ENCODE measurements around the gene ADRA2B.

The ADRA2B gene

GRCh38 chr2:96123936-96124335 is 7.6 kb upstream of the ADRA2B start:
- no peak overlapping the region for H3K9ac ChIP-seq
- H4K20me1 ChIP-seq: no peaks in the 10 kb centered on the region
- H3K4me1 ChIP-seq: peaks cover 18 to 31% (median 19%) of the 10 kb centered on the region in 10 experiments
- no peak overlapping the region for H3K4me3 ChIP-seq
- no peaks in the 10 kb centered on the region for H3K36me3 ChIP-seq
- no peak overlapping the region for H3K4me2 ChIP-seq
- TF ChIP-seq Cebpa-rat (IDR thresholded peaks at IDR 0.05): no peak
- no peak overlapping the region for H3K27ac ChIP-seq
- no peaks in the 10 kb centered on the region for H3K9me3 ChIP-seq (replicated peaks in 1 of 11)
- no peaks in the 10 kb centered on the region for H3K27me3 ChIP-seq

- no peak for TF ChIP-seq Cebpa-rat (IDR thresholded peaks at IDR 0.05)
- Histone ChIP-seq H3K9me3 (replicated peaks in 1 of 11) (no peaks in the 10 kb centered on the region), H3K4me1 (peaks cover 18 to 33% (median 20%) of the 10 kb centered on the region in 10 experiments), H3K9ac (no peak overlapping the region), H3K4me2 (no peak overlapping the region), H3K27me3 (no peaks in the 10 kb centered on the region), H3K36me3 (no peaks in the 10 kb centered on the region), H3K4me3 (no peak overlapping the region), H4K20me1 (no peaks in the 10 kb centered on the region), H3K27ac (no peak overlapping the region)
Observed at GRCh38 chr2:96123290-96123689, 6.9 kb upstream of the ADRA2B start.

DNA sequence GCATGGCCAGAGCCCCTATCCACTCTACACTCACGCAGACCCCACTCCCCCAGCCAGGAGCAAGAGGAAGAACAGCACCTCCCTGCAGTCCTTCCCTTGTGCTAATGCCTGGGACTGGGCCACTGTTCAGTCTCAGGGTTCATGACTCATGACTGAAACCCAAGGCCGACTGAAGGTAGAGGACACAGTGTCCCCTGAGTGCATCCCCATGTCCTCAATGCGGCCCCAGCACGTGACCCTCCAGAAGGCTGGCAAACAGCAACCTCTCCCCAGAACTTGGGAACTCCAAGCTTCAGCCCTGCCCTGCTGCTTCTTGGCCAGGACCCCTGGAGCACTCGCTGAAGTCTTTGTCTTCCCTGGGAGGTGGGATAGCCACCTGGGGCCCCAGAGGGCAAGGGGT is 6.0 kb upstream of the ADRA2B start:
- no peak overlapping the region for H3K4me2 ChIP-seq
- TF ChIP-seq Cebpa-rat (IDR thresholded peaks at IDR 0.05): no peak
- H3K4me3 ChIP-seq: no peak overlapping the region
- H3K36me3 ChIP-seq: no peaks in the 10 kb centered on the region
- H3K27ac ChIP-seq: no peak overlapping the region
- H4K20me1 ChIP-seq: no peaks in the 10 kb centered on the region; a peak in 1 of 22 replicates
- no peaks in the 10 kb centered on the region for H3K9me3 ChIP-seq (replicated peaks in 1 of 11)
- H3K4me1 ChIP-seq: peaks cover 20 to 39% (median 22%) of the 10 kb centered on the region in 10 experiments
- no peak overlapping the region for H3K9ac ChIP-seq
- H3K27me3 ChIP-seq: peaks cover 0 to 6% (median 4%) of the 10 kb centered on the region in 11 experiments; a peak in 9 of 22 replicates

- TF ChIP-seq Cebpa-rat (IDR thresholded peaks at IDR 0.05): no peak
- Histone ChIP-seq H3K4me1 (peaks cover 21 to 46% (median 28%) of the 10 kb centered on the region in 10 experiments), H3K27me3 (peaks cover 5 to 16% (median 13%) of the 10 kb centered on the region in 11 experiments), H3K27ac (no peak overlapping the region), H3K9ac (no peak overlapping the region), H3K9me3 (replicated peaks in 1 of 11) (no peaks in the 10 kb centered on the region), H4K20me1 (no peaks in the 10 kb centered on the region; a peak in 1 of 22 replicates), H3K4me3 (no peak overlapping the region), H3K36me3 (no peaks in the 10 kb centered on the region), H3K4me2 (peak overlapping the region in 1 of 11 experiments; percentile 22; a peak in 2 of 22 replicates)
Observed at GRCh38 chr2:96121414-96121813, 5.0 kb upstream of the ADRA2B start.

DNA sequence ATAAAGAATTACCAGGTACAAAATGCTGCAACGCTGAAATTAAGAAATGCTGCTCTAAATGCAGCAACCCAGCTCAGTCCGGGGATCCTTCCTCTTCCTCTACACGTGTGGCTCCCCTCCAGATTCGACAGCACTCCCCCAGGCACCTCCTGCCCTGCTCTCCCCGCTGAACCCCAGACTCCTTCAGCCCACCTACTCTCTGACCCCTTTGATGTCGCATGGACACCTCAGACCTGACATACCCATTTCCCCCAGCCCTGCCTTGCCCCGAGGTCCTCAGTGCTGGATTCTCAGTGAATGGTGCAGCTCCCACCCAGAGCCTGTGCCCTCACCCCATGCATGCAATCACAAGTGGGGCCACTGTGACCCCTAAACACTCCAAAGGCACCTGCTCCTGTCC is 4.6 kb upstream of the ADRA2B start:
- Histone ChIP-seq H3K36me3 (no peaks in the 10 kb centered on the region), H3K27me3 (peaks cover 9 to 20% (median 17%) of the 10 kb centered on the region in 11 experiments), H4K20me1 (peaks cover 0 to 2% (median 0%) of the 10 kb centered on the region in 11 experiments; a peak in 1 of 22 replicates), H3K9me3 (replicated peaks in 1 of 11) (no peaks in the 10 kb centered on the region), H3K4me2 (peak overlapping the region in 8 of 11 experiments; percentile 66 to 76 (median 70); a peak in 9 of 22 replicates), H3K9ac (no peak overlapping the region), H3K4me3 (no peak overlapping the region), H3K4me1 (peaks cover 21 to 49% (median 33%) of the 10 kb centered on the region in 10 experiments), H3K27ac (no peak overlapping the region)
- no peak for TF ChIP-seq Cebpa-rat (IDR thresholded peaks at IDR 0.05)

- H3K36me3 ChIP-seq: no peaks in the 10 kb centered on the region
- H3K9me3 ChIP-seq (replicated peaks in 1 of 11): no peaks in the 10 kb centered on the region; a peak in 1 of 22 replicates
- peaks cover 0 to 9% (median 0%) of the 10 kb centered on the region in 11 experiments; a peak in 2 of 22 replicates for H4K20me1 ChIP-seq
- TF ChIP-seq Cebpa-rat (IDR thresholded peaks at IDR 0.05): no peak
- no peak overlapping the region for H3K27ac ChIP-seq
- no peak overlapping the region for H3K4me3 ChIP-seq
- H3K9ac ChIP-seq: no peak overlapping the region
- peaks cover 16 to 28% (median 25%) of the 10 kb centered on the region in 11 experiments for H3K27me3 ChIP-seq
- H3K4me2 ChIP-seq: peak overlapping the region; percentile 47 to 79 (median 71)
- H3K4me1 ChIP-seq: peaks cover 23 to 57% (median 40%) of the 10 kb centered on the region in 10 experiments
Observed at GRCh38 chr2:96120091-96120720, 3.8 kb upstream of the ADRA2B start.

DNA sequence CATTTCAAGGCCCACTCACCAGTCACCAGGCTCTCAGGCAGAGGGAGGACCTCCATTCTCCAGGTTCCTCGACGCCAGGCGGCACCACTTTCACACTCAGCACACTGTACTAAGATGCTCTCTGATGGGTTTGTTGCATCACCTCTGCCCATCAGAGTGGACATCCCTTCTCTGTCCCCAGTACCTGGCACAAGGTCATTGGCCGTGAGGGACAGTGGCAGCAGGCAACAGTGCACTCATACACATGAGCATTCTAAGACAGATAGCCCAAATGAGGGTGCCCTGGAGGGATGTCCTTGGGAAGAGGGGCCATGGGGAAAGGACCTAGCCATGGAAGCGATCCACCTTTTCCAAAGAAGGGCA is 3.0 kb upstream of the ADRA2B start:
- Histone ChIP-seq H3K27ac (no peak overlapping the region), H3K9ac (no peak overlapping the region), H3K4me2 (peak overlapping the region; percentile 47 to 79 (median 71)), H4K20me1 (peaks cover 0 to 16% (median 0%) of the 10 kb centered on the region in 11 experiments; a peak in 2 of 22 replicates), H3K4me3 (no peak overlapping the region), H3K27me3 (peaks cover 16 to 34% (median 31%) of the 10 kb centered on the region in 11 experiments), H3K9me3 (replicated peaks in 1 of 11) (no peaks in the 10 kb centered on the region; a peak in 1 of 22 replicates), H3K36me3 (no peaks in the 10 kb centered on the region), H3K4me1 (peaks cover 28 to 65% (median 49%) of the 10 kb centered on the region in 10 experiments)
- TF ChIP-seq Cebpa-rat (IDR thresholded peaks at IDR 0.05): no peak

DNA sequence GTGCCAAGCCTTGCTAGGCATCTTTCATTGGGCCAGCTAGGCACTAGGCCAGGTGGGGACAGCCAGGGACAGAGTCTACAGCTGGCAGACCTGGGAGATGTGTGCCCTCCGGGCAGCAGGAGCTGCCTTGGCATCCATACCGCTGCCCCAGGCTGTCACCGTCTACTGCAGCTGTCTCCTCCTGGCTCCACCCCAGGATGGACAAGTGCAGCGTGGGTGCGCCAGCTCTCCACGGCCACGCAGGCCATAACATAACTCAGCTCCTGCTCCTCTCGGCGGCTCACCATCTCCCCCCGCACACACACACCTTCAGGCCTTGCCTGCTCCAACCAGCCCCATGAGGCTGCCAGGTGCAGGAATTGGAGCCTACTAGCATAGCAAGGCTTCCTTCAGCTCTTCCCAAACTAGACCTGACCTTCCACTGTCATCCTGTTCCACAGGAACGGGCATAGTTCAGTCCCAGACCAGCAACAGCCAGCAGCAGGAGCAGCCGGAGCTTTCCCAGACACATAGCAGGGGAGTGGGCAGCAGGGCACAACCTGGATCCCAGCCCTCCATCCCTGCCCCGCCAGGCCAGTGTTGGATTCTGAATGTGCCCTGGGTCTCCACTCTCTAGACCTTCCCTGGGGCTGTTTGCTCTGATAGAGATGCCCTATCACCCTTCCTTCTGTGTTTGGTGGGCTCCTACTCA is 2.5 kb upstream of the ADRA2B start:
- H3K4me3 ChIP-seq: no peak overlapping the region
- no peak overlapping the region for H3K9ac ChIP-seq
- H3K27me3 ChIP-seq: peaks cover 16 to 39% (median 31%) of the 10 kb centered on the region in 11 experiments
- peaks cover 28 to 71% (median 53%) of the 10 kb centered on the region in 10 experiments for H3K4me1 ChIP-seq
- peaks cover 0 to 16% (median 0%) of the 10 kb centered on the region in 11 experiments; a peak in 2 of 22 replicates for H4K20me1 ChIP-seq
- TF ChIP-seq Cebpa-rat (IDR thresholded peaks at IDR 0.05): no peak
- no peaks in the 10 kb centered on the region for H3K36me3 ChIP-seq
- H3K27ac ChIP-seq: no peak overlapping the region
- peak overlapping the region in 9 of 11 experiments; percentile 67 to 79 (median 72); a peak in 9 of 22 replicates for H3K4me2 ChIP-seq
- no peaks in the 10 kb centered on the region; a peak in 1 of 22 replicates for H3K9me3 ChIP-seq (replicated peaks in 1 of 11)

All from BLaER1 treated with 17β-estradiol and CSF1 and Interleukin-3, amounts not matched to agents 10 nM and 100 nM (cell line).